AG09319 (cell line): ENCODE measurements around the gene GRIN2D.

Experiments used
- DNase-seq: peaks from one replicate; pipeline ENCODE4 v3.0.0-alpha.2; 2010; ENCODE audit warnings: low read depth; ENCODE audit errors: extremely low read depth
- TF ChIP-seq, protein P1 (sequence below): IDR thresholded peaks from 2 replicates; pipeline ENCODE4 v1.5.1; 2011; ENCODE audit warnings: low read depth, mild to moderate bottlenecking, inconsistent platforms, low read length, moderate library complexity

Gene GRIN2D

DNA sequence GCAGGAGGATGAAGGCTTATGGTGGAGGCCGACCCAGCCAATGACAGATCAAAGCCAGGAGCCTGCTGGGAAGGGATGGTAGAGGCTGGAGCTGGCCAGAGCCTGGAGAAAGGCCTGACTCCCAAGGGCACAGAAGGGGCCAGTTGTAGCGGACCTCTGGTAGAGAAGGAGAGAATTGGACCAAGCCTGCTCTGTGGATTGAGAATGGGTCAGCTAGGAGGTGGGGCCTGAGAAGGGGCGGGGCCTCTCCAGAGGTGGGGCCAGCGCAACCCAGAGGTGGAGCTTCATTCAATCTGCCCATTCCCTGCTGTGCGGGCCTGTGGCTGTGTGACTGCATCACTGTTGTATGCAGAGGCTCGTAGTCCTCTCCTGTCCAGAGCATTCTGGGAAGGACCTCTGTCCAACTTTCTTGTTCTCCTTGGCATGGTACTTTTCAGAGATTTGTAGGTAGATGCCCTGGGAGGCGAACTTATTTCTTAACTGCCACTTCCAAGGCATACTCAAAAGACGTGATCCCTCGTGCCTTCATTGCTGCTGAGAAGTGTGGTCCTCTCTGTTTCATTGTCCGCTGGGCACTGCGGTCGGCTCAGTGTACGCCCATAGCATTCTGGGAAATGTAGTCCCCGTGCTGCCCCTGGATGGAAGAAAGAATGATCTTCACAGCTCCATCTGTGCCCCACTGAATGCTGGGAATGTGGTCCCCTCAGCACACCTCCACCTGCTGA, 6.7 kb downstream of the GRIN2D start:
- TF ChIP-seq, protein P1, sequence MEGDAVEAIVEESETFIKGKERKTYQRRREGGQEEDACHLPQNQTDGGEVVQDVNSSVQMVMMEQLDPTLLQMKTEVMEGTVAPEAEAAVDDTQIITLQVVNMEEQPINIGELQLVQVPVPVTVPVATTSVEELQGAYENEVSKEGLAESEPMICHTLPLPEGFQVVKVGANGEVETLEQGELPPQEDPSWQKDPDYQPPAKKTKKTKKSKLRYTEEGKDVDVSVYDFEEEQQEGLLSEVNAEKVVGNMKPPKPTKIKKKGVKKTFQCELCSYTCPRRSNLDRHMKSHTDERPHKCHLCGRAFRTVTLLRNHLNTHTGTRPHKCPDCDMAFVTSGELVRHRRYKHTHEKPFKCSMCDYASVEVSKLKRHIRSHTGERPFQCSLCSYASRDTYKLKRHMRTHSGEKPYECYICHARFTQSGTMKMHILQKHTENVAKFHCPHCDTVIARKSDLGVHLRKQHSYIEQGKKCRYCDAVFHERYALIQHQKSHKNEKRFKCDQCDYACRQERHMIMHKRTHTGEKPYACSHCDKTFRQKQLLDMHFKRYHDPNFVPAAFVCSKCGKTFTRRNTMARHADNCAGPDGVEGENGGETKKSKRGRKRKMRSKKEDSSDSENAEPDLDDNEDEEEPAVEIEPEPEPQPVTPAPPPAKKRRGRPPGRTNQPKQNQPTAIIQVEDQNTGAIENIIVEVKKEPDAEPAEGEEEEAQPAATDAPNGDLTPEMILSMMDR: no peak

DNA sequence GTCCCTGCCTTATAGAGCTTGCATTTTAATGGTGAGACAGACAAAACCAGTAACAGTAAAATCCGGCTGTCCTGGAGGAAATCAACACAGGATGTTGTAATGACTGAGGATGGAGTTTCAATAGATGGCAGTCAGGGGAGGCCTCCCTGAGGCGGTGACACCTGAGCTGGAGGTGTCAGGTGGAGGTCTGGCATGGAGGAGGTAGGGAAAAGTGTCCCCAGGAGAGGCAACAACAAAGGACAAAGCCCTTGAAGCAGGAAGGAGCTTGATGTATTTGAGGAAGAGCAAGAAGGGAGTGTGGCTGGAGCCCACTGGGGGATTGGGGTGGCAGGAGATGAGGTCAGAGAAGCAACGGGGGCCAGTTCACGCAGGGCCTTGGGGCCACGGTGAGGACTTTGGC, 7.8 kb downstream of the GRIN2D start:
- TF ChIP-seq, protein P1: no peak
- DNase-seq: no peak

More for the DNA sequence above, 6.7 kb downstream of the GRIN2D start:
- DNase-seq: no peak

DNA sequence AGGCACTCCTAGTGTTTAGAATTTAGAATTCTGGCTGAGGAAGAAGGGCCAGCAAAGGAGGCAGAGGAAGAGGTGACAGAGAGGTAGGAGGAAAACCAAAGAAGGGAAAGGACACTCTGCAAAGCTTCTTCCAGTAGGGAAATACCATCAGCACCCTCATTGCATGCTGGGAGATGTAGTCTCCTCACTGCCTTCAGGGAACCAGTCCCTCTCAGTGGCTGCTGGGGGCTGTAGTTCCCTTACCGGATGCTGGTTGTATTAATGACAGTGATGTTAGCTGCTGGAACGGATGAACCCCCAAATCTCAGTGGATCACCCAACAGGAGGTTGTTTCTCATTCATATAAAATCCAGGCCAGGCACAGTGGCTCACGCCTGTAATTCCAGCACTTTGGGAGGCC, 10.1 kb downstream of the GRIN2D start:
- no peak for DNase-seq
- TF ChIP-seq, protein P1: no peak

DNA sequence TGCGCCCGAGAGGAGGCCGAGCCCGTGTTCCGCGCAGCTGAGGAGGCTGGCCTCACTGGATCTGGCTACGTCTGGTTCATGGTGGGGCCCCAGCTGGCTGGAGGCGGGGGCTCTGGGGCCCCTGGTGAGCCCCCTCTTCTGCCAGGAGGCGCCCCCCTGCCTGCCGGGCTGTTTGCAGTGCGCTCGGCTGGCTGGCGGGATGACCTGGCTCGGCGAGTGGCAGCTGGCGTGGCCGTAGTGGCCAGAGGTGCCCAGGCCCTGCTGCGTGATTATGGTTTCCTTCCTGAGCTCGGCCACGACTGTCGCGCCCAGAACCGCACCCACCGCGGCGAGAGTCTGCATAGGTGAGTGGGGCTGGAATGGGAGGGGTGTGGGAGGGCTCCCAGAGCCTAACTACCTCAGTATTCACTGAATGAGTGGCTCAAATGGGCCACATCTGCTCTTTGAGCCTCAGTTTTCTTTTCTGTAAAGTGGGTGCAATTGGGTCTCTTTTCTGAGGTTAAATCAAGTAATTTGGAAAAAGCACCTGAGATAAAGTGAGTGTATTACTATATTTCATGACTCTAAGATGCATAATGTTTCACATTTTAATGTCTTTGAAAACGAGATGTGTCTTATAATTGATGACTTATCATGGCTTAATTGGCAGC, 11.7 kb downstream of the GRIN2D start:
- no peak for DNase-seq
- TF ChIP-seq, protein P1: no peak

DNA sequence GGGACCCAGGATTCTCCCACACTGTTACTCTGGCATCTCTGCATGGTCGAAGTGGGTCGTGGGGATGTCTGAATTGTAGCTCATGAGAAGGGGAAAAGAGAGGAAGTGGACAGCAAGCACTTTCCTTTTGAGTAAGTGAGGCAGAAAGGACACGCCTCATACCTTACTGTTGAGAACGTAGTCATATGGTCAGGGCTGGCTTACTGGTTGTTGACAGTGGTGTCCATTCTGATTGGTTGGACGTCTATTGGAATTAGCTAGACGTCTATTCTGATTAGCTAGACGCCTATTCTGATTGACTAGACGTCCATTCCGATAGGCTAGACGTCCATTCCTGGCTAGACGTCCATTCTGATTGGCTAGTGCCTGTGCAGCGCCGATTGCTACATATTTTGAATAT, 12.4 kb downstream of the GRIN2D start:
- no peak for DNase-seq
- TF ChIP-seq, protein P1: no peak

DNA sequence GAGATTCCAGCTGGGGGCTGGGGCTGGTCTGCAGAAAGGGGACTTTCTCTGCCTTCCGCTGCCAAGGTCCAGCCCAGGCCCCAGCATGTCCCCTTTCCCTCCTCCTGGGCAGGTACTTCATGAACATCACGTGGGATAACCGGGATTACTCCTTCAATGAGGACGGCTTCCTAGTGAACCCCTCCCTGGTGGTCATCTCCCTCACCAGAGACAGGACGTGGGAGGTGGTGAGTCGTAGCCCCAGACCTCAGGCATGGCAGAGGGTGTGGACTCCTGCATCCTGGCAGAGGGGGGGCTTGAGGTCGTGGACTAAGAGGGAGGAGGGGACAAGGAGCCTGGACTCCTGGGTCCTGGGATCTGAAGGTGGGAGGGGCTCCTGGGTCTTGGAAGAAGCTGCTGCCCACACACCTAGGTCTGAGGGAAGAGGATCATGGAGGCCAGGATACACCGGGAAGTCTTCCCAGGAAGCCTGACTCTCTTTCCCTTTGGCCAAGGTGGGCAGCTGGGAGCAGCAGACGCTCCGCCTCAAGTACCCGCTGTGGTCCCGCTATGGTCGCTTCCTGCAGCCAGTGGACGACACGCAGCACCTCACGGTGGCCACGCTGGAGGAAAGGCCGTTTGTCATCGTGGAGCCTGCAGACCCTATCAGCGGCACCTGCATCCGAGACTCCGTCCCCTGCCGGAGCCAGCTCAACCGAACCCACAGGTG, 20.6 kb downstream of the GRIN2D start:
- no peak for DNase-seq
- TF ChIP-seq, protein P1: no peak

DNA sequence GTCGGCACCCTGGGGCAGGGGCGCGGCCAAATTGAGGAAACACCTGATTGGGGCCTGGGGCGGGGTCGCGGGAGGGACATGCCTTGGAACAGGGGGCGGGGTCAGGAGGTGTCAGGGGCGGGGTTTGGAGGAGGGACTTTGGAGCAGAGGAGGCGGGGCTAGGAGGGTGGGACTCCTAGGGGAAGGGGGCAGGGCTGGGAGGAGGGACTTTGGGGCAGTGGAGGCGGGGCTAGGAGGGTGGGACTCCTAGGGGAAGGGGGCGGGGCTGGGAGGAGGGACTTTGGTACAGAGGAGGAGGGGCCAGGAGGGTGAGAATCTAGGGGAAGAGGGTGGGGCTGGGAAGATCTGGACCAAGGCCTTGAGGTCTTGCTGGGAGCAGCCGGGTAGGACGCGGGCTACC, 21.9 kb downstream of the GRIN2D start:
- DNase-seq: no peak
- TF ChIP-seq, protein P1: no peak
